ENCODE measurements around the gene CEP55. TPM values are rescaled to one million over a fixed set of nuclear protein-coding genes. Genes with fewer than 3 reads are reported as not detected.

CEP55 gene
- total and polyA plus RNA-seq, 8 donors: 3.4 to 31.3 (median 13.8) TPM

- intact Hi-C loops (cut with DNase I): loop anchor here (5.0 to 10.0 kb wide), 2 partner anchors 104 to 107 kb away; no protein-coding TSS in a partner anchor
- H3K27me3 ChIP-seq: peaks cover 0 to 12% of the 10 kb centered on the region in 2 donors
- H3K9me3 ChIP-seq: no peaks in the 10 kb centered on the region
- DNase-seq (no peak), ATAC-seq (peak; percentile 35)
- TF ChIP-seq, protein P1, sequence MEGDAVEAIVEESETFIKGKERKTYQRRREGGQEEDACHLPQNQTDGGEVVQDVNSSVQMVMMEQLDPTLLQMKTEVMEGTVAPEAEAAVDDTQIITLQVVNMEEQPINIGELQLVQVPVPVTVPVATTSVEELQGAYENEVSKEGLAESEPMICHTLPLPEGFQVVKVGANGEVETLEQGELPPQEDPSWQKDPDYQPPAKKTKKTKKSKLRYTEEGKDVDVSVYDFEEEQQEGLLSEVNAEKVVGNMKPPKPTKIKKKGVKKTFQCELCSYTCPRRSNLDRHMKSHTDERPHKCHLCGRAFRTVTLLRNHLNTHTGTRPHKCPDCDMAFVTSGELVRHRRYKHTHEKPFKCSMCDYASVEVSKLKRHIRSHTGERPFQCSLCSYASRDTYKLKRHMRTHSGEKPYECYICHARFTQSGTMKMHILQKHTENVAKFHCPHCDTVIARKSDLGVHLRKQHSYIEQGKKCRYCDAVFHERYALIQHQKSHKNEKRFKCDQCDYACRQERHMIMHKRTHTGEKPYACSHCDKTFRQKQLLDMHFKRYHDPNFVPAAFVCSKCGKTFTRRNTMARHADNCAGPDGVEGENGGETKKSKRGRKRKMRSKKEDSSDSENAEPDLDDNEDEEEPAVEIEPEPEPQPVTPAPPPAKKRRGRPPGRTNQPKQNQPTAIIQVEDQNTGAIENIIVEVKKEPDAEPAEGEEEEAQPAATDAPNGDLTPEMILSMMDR (IDR thresholded peaks at IDR 0.05): no peak
- peaks cover 0 to 5% of the 10 kb centered on the region in 2 donors for H3K36me3 ChIP-seq
- H3K4me3 ChIP-seq: peak overlapping the region; percentile 39 to 53
- peak overlapping the region; percentile 89 to 96 for H3K27ac ChIP-seq
- peaks cover 2 to 20% of the 10 kb centered on the region in 2 donors for H3K4me1 ChIP-seq
These were observed 14.7 kb upstream of the CEP55 start for GRCh38 chr10:93481637-93482144.

- Histone ChIP-seq H3K9me3 (no peaks in the 10 kb centered on the region), H3K27me3 (peaks cover 0 to 12% of the 10 kb centered on the region in 2 donors), H3K36me3 (peaks cover 0 to 4% of the 10 kb centered on the region in 2 donors), H3K4me3 (peak within 1 kb of the TSS; percentile 39 to 53), H3K27ac (peak within 1 kb of the TSS; percentile 89 to 96), H3K4me1 (peaks cover 0 to 19% of the 10 kb centered on the region in 2 donors)
- peak; percentile 58 to 91 (median 80) for DNase-seq
- intact Hi-C loops (cut with DNase I): loop anchor here (5.0 to 10.0 kb wide), 2 partner anchors 105 to 107 kb away; no protein-coding TSS in a partner anchor
- ATAC-seq: peak; percentile 88
- TF ChIP-seq, protein P1 (IDR thresholded peaks at IDR 0.05): peak; percentile 25 to 44
These were observed 14.1 kb upstream of the CEP55 start, which contains the start of gene MYOF for GRCh38 chr10:93482145-93482834. Gene MYOF, minus strand, starts transcription at chr10:93482334. Its CDS starts 140 bp downstream, at chr10:93482194.

DNA sequence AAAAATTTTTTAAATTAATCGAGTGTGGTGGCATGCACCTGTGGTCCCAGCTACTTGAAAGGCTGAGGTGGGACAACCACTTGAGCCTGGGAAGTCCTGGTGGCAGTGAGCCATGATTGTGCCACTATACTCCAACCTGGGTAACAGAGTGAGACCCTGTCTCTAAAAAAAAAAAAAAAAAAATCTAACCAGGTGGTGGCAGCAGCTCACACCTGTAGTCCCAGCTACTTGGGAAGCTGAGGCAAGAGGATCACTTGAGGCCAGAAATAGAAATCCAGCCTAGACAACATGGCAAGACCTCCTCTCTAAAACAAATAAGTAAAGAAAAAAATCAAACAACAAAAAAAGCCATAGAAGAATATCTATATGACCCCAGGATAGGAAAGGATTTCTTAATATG lies 10.7 kb upstream of the CEP55 start:
- Histone ChIP-seq H3K9me3 (no peaks in the 10 kb centered on the region), H3K4me3 (no peak overlapping the region), H3K27me3 (peaks cover 0 to 12% of the 10 kb centered on the region in 2 donors), H3K27ac (no peak overlapping the region), H3K36me3 (no peaks in the 10 kb centered on the region), H3K4me1 (no peaks in the 10 kb centered on the region)
- ATAC-seq (no peak), DNase-seq (no peak)
- TF ChIP-seq, protein P1 (IDR thresholded peaks at IDR 0.05): no peak
- intact Hi-C loops (cut with DNase I): loop anchor here in 1 of 2 donors (10.0 kb wide), 1 partner anchor 111 kb away; no protein-coding TSS in a partner anchor

DNA sequence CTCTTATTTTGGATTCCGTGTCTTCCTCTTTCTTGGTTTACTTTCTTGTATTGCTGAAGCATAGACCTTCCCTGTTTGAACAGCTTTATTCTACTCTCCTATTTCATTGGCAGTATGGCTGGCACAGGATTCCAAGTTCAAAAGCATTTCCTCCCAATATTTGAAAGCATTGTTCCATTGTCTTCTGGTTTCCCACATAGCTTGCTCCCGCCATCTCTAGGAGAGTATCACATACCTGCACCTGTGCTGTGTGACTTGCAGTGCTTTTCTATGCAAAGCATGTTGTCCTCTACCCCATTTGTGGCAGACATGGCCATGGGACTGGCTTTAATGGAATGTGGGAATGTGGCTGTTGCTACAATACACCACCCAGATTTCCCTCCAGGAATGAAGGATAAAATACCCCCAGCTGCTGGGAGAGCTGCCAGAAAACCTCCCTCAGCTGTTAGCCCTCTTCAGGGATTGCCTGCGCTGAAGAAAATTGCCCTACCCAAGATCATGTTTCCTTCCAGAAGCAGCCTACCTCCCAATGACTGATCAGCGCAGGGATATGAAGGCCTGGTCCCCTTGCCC lies 7.4 kb upstream of the CEP55 start:
- Histone ChIP-seq H3K27ac (no peak overlapping the region), H3K9me3 (no peaks in the 10 kb centered on the region), H3K4me1 (no peaks in the 10 kb centered on the region), H3K36me3 (no peaks in the 10 kb centered on the region), H3K27me3 (no peaks in the 10 kb centered on the region), H3K4me3 (no peak overlapping the region)
- no peak for ATAC-seq
- DNase-seq: no peak
- TF ChIP-seq, protein P1 (IDR thresholded peaks at IDR 0.05): no peak
- intact Hi-C loops (cut with DNase I): loop anchor here in 1 of 2 donors (10.0 kb wide), 1 partner anchor 114 kb away; no protein-coding TSS in a partner anchor

GRCh38 chr10:93491602-93492121 lies 4.8 kb upstream of the CEP55 start:
- intact Hi-C loops (cut with DNase I): no loop called here
- TF ChIP-seq, protein P1 (IDR thresholded peaks at IDR 0.05): no peak

More at GRCh38 chr10:93491602-93492121, 4.8 kb upstream of the CEP55 start:
- Histone ChIP-seq H3K9me3 (no peaks in the 10 kb centered on the region), H3K36me3 (no peaks in the 10 kb centered on the region), H3K4me3 (no peak overlapping the region), H3K4me1 (peaks cover 0 to 8% of the 10 kb centered on the region in 2 donors), H3K27me3 (no peaks in the 10 kb centered on the region), H3K27ac (no peak overlapping the region)
- ATAC-seq (no peak), DNase-seq (no peak)
